HepG2 (cell line): Measurements from ENCODE around the gene PLBD2. TPM values are rescaled to one million over a fixed set of nuclear protein-coding genes. Genes with fewer than 3 reads are reported as not detected.
A peak's percentile ranks its signal among the peaks of the same experiment; 100 is the strongest.

Source experiments
- ARNT ChIP-seq: fragments of 450-650 bp; IDR thresholded peaks from 2 replicates; pipeline ENCODE4 v1.6.1; 2017
- CEBPG ChIP-seq: IDR thresholded peaks from 2 replicates; pipeline ENCODE4 v1.6.1; 2016
- CHCHD3 ChIP-seq: sonication (generic); formaldehyde crosslinking; IDR thresholded peaks from 2 replicates; pipeline ENCODE4 v1.8.0; 2022; ENCODE audit warnings: mild to moderate bottlenecking, missing genetic modification reagents, moderate library complexity
- GFI1 ChIP-seq: sonication (generic); formaldehyde crosslinking; IDR thresholded peaks from 2 replicates; pipeline ENCODE4 v1.5.0; 2020; ENCODE audit warnings: missing genetic modification reagents, mild to moderate bottlenecking, borderline replicate concordance
- KDM2A ChIP-seq: sonication (generic); formaldehyde crosslinking; IDR thresholded peaks from 2 replicates; pipeline ENCODE4 v1.4.0; 2020; ENCODE audit warnings: low read depth, missing genetic modification reagents, borderline replicate concordance
- MED8 ChIP-seq: sonication (generic); formaldehyde crosslinking; IDR thresholded peaks from 2 replicates; pipeline ENCODE4 v1.8.1; 2023; ENCODE audit warnings: mild to moderate bottlenecking, missing genetic modification reagents; ENCODE audit not compliant: insufficient replicate concordance
- NFE2L2 ChIP-seq: fragments of 150-350 bp; IDR thresholded peaks from 2 replicates; pipeline ENCODE4 v1.6.1; 2014; ENCODE audit warnings: low read length
- RBM22 ChIP-seq: fragments of 200-400 bp; formaldehyde crosslinking; optimal IDR thresholded peaks from 2 replicates; pipeline ENCODE3; 2017; ENCODE audit warnings: mild to moderate bottlenecking, low read length, moderate library complexity
- RXRB ChIP-seq: IDR thresholded peaks from 2 replicates; pipeline ENCODE4 v1.6.1; 2016; ENCODE audit warnings: borderline replicate concordance, missing genetic modification reagents, missing compliant biosample characterization
- SETDB1 ChIP-seq: sonication (generic); formaldehyde crosslinking; IDR thresholded peaks from 2 replicates; pipeline ENCODE4 v1.5.1; 2020; ENCODE audit warnings: missing genetic modification reagents, mild to moderate bottlenecking, borderline replicate concordance
- TBX2 ChIP-seq: sonication (generic); formaldehyde crosslinking; IDR thresholded peaks from 2 replicates; pipeline ENCODE4 v1.5.0; 2020; ENCODE audit warnings: missing genetic modification reagents, mild to moderate bottlenecking, borderline replicate concordance
- ZFYVE20 ChIP-seq: sonication (generic); formaldehyde crosslinking; IDR thresholded peaks from 2 replicates; pipeline ENCODE4 v1.8.0; 2023; ENCODE audit warnings: low read depth, mild to moderate bottlenecking, moderate library complexity, missing genetic modification reagents, borderline replicate concordance
- ZNF143 ChIP-seq: sonication (generic); formaldehyde crosslinking; IDR thresholded peaks from 2 replicates; pipeline ENCODE4 v1.4.0; 2020; ENCODE audit warnings: missing genetic modification reagents
- ZNF34 ChIP-seq: sonication (generic); formaldehyde crosslinking; IDR thresholded peaks from 2 replicates; pipeline ENCODE4 v1.4.0; 2020; ENCODE audit warnings: mild to moderate bottlenecking, missing genetic modification reagents, borderline replicate concordance
- polyA plus RNA-seq, 8 experiments: library from polyadenylated mRNA; depleted of rRNA in 3 of 8; stranded (reverse) in 7 of 8; unstranded in 1 of 8; fragments of >200 nt; fragmentation: Illumina TruSeq in 4 of 8; extraction: Trizol in 4 of 8; gene quantifications; 2 replicates each; pipeline versions ENCODE4 v1.2.1 to v1.2.3, GENCODE V29; 2011 to 2016; ENCODE audit warnings: low read depth in 4 of 8, missing spikeins in 1 of 8, mixed read lengths in 1 of 8; ENCODE audit not compliant: insufficient read depth in 1 of 8
- total RNA-seq, 5 experiments: library from RNA; depleted of rRNA; stranded (reverse); fragments of >200 nt; fragmentation: Illumina TruSeq; extraction: Trizol; gene quantifications; 2 replicates each; pipeline ENCODE4 v1.2.3, GENCODE V29; 2016; ENCODE audit warnings: low read depth in 1 of 5
- TF ChIP-seq, protein P1 (sequence below): sonication (generic); formaldehyde crosslinking; IDR thresholded peaks from 2 replicates; pipeline ENCODE4 v1.4.0; 2020; ENCODE audit warnings: missing genetic modification reagents
- TF ChIP-seq, protein P2 (sequence below): IDR thresholded peaks from 2 replicates; pipeline ENCODE4 v1.6.1; 2016; ENCODE audit warnings: mild to moderate bottlenecking, missing biosample characterization, missing genetic modification reagents
- TF ChIP-seq, protein P3 (sequence below): IDR thresholded peaks from 2 replicates; pipeline ENCODE4 v1.6.1; 2016; ENCODE audit warnings: missing compliant biosample characterization, missing genetic modification reagents, borderline replicate concordance
- TF ChIP-seq, protein P4 (sequence below): sonication (generic); formaldehyde crosslinking; IDR thresholded peaks from 2 replicates; pipeline ENCODE4 v1.8.1; 2022; ENCODE audit warnings: low read depth, mild to moderate bottlenecking, missing genetic modification reagents
- TF ChIP-seq, protein P5 (sequence below): sonication (generic); IDR thresholded peaks from 2 replicates; pipeline ENCODE4 v1.6.1; 2016; ENCODE audit warnings: low read depth, borderline replicate concordance
- TF ChIP-seq, protein P6 (sequence below): sonication (generic); formaldehyde crosslinking; IDR thresholded peaks from 2 replicates; pipeline ENCODE4 v1.9.0; 2022; ENCODE audit warnings: low read depth, missing genetic modification reagents

The PLBD2 gene
- total and polyA plus RNA-seq, 2 of the 13 experiments (the other 11 are each of a cell fraction or from before 2014, with no cell fraction given): 6.7 to 8.5 TPM

DNA sequence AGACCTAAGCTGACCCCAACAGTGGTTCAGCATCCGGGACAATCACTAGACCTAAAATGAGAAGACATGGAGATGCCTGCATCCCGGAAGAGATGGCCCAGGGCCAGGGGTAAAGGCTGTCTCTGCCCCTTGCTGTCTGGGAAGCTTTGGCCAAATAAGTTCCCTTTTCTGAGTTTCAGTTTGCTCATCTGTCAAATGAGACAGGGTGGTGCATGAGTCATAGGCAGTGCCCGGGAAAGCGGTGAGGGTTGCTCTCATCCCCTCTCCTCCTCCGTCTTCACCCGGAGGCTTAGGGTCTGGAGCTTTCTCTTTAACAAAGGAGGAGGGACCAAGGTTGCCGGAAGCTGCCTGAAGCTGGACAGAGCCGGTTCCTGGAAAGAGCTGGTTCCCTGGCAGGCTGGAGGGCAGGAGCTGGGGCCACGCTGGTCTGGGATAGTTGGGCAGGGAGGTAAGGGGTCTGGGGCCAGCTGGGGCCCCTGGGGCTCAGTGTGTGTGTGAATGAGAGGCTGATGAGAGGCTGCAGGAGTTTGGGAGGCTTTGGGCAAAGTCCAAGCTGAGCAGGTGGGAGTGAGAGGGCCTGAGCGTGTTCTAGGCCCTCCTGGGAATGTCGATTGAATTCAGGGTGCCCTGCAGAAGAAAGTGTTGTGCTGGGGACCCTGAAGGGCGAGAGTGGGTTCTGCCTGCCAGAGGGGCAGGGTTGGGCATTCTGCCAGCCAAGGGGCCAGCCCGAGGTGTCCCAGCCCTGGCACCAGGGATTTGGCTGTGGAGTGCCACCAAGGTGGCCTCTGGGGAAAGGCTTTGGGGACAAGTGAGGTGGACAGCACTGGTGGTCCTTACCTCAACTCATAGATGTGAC, 63.9 kb downstream of the PLBD2 start, which contains the start of gene SDSL (continued):
- TF ChIP-seq, protein P1, sequence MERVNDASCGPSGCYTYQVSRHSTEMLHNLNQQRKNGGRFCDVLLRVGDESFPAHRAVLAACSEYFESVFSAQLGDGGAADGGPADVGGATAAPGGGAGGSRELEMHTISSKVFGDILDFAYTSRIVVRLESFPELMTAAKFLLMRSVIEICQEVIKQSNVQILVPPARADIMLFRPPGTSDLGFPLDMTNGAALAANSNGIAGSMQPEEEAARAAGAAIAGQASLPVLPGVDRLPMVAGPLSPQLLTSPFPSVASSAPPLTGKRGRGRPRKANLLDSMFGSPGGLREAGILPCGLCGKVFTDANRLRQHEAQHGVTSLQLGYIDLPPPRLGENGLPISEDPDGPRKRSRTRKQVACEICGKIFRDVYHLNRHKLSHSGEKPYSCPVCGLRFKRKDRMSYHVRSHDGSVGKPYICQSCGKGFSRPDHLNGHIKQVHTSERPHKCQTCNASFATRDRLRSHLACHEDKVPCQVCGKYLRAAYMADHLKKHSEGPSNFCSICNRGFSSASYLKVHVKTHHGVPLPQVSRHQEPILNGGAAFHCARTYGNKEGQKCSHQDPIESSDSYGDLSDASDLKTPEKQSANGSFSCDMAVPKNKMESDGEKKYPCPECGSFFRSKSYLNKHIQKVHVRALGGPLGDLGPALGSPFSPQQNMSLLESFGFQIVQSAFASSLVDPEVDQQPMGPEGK: no peak
- no peak for TF ChIP-seq RBM22
- no peak for TF ChIP-seq NFE2L2
- no peak for TF ChIP-seq ZNF143 (CRISPR knock-in tag)
- TF ChIP-seq, protein P2, sequence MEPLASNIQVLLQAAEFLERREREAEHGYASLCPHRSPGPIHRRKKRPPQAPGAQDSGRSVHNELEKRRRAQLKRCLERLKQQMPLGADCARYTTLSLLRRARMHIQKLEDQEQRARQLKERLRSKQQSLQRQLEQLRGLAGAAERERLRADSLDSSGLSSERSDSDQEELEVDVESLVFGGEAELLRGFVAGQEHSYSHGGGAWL (CRISPR knock-in tag): 0 out of 2 replicates have a peak, but pooled peaks have one; percentile 1
- no peak for TF ChIP-seq ZNF34 (CRISPR knock-in tag)
- TF ChIP-seq CHCHD3 (CRISPR knock-in tag): no peak
- no peak for TF ChIP-seq SETDB1 (CRISPR knock-in tag)
- TF ChIP-seq CEBPG: no peak
- no peak for TF ChIP-seq ZFYVE20 (CRISPR knock-in tag)
- no peak for TF ChIP-seq RXRB (CRISPR knock-in tag)
- TF ChIP-seq, protein P3, sequence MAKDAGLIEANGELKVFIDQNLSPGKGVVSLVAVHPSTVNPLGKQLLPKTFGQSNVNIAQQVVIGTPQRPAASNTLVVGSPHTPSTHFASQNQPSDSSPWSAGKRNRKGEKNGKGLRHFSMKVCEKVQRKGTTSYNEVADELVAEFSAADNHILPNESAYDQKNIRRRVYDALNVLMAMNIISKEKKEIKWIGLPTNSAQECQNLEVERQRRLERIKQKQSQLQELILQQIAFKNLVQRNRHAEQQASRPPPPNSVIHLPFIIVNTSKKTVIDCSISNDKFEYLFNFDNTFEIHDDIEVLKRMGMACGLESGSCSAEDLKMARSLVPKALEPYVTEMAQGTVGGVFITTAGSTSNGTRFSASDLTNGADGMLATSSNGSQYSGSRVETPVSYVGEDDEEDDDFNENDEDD (CRISPR knock-in tag): no peak
- TF ChIP-seq, protein P4, sequence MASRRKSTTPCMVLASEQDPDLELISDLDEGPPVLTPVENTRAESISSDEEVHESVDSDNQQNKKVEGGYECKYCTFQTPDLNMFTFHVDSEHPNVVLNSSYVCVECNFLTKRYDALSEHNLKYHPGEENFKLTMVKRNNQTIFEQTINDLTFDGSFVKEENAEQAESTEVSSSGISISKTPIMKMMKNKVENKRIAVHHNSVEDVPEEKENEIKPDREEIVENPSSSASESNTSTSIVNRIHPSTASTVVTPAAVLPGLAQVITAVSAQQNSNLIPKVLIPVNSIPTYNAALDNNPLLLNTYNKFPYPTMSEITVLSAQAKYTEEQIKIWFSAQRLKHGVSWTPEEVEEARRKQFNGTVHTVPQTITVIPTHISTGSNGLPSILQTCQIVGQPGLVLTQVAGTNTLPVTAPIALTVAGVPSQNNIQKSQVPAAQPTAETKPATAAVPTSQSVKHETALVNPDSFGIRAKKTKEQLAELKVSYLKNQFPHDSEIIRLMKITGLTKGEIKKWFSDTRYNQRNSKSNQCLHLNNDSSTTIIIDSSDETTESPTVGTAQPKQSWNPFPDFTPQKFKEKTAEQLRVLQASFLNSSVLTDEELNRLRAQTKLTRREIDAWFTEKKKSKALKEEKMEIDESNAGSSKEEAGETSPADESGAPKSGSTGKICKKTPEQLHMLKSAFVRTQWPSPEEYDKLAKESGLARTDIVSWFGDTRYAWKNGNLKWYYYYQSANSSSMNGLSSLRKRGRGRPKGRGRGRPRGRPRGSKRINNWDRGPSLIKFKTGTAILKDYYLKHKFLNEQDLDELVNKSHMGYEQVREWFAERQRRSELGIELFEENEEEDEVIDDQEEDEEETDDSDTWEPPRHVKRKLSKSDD (CRISPR knock-in tag): no peak
- TF ChIP-seq GFI1: no peak
- no peak for TF ChIP-seq ARNT
- TF ChIP-seq TBX2 (CRISPR knock-in tag): peak; percentile 40; the same call in 1 of the 2 replicates
- no peak for TF ChIP-seq MED8 (CRISPR knock-in tag)
- no peak for TF ChIP-seq KDM2A (CRISPR knock-in tag)
- TF ChIP-seq, protein P5, sequence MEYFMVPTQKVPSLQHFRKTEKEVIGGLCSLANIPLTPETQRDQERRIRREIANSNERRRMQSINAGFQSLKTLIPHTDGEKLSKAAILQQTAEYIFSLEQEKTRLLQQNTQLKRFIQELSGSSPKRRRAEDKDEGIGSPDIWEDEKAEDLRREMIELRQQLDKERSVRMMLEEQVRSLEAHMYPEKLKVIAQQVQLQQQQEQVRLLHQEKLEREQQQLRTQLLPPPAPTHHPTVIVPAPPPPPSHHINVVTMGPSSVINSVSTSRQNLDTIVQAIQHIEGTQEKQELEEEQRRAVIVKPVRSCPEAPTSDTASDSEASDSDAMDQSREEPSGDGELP: no peak; the same call in 1 of the 2 replicates
- TF ChIP-seq, protein P6, sequence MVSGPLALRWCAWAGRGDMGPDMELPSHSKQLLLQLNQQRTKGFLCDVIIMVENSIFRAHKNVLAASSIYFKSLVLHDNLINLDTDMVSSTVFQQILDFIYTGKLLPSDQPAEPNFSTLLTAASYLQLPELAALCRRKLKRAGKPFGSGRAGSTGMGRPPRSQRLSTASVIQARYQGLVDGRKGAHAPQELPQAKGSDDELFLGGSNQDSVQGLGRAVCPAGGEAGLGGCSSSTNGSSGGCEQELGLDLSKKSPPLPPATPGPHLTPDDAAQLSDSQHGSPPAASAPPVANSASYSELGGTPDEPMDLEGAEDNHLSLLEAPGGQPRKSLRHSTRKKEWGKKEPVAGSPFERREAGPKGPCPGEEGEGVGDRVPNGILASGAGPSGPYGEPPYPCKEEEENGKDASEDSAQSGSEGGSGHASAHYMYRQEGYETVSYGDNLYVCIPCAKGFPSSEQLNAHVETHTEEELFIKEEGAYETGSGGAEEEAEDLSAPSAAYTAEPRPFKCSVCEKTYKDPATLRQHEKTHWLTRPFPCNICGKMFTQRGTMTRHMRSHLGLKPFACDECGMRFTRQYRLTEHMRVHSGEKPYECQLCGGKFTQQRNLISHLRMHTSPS (CRISPR knock-in tag): no peak
